HepG2 (cell line): ENCODE data around the gene RPS13. TPM values are rescaled to one million over a fixed set of nuclear protein-coding genes. Genes with fewer than 3 reads are reported as not detected.

Experiments
- GABPA ChIP-seq, 2 experiments: IDR thresholded peaks; 2 replicates each; pipeline ENCODE4 v1.6.1; 2011 to 2016; ENCODE audit warnings: low read depth in 2 of 2, low read length in 1 of 2, missing biosample characterization in 1 of 2, missing genetic modification characterization in 1 of 2
- HNF4A ChIP-seq: sonication (generic); formaldehyde crosslinking; IDR thresholded peaks from 2 replicates; pipeline ENCODE4 v1.4.0; 2020; ENCODE audit warnings: missing genetic modification reagents
- HOXD1 ChIP-seq: sonication (generic); formaldehyde crosslinking; IDR thresholded peaks from 2 replicates; pipeline ENCODE4 v1.5.0; 2020; ENCODE audit warnings: missing genetic modification reagents
- ISL2 ChIP-seq: sonication (generic); formaldehyde crosslinking; IDR thresholded peaks from 2 replicates; pipeline ENCODE4 v1.5.0; 2020; ENCODE audit warnings: missing genetic modification reagents
- JARID2 ChIP-seq: sonication (generic); formaldehyde crosslinking; IDR thresholded peaks from 2 replicates; pipeline ENCODE4 v1.8.1; 2023; ENCODE audit warnings: missing genetic modification reagents, inconsistent platforms; ENCODE audit not compliant: insufficient replicate concordance
- JDP2 ChIP-seq: sonication (generic); formaldehyde crosslinking; IDR thresholded peaks from 2 replicates; pipeline ENCODE4 v1.8.1; 2022; ENCODE audit warnings: missing genetic modification reagents, borderline replicate concordance
- NFE2 ChIP-seq: sonication (generic); formaldehyde crosslinking; IDR thresholded peaks from 2 replicates; pipeline ENCODE4 v1.4.0; 2020; ENCODE audit warnings: missing genetic modification reagents
- REL ChIP-seq: sonication (generic); formaldehyde crosslinking; conservative IDR thresholded peaks from 2 replicates; pipeline ENCODE4 v1.8.0; 2022; ENCODE audit warnings: mild to moderate bottlenecking, missing genetic modification reagents, moderate library complexity
- SAP130 ChIP-seq: IDR thresholded peaks from 2 replicates; pipeline ENCODE4 v1.6.1; 2016; ENCODE audit warnings: low read depth
- SMC3 ChIP-seq: IDR thresholded peaks from 2 replicates; pipeline ENCODE4 v1.6.1; 2011; ENCODE audit warnings: low read length, improper control_type of control experiment
- SRY ChIP-seq: sonication (generic); formaldehyde crosslinking; IDR thresholded peaks from 2 replicates; pipeline ENCODE4 v1.8.0; 2022; ENCODE audit warnings: mild to moderate bottlenecking, missing genetic modification reagents
- ZBTB7A ChIP-seq: sonication (generic); formaldehyde crosslinking; IDR thresholded peaks from 2 replicates; pipeline ENCODE4 v1.8.0; 2022; ENCODE audit warnings: mild to moderate bottlenecking, missing genetic modification reagents
- ZFP82 ChIP-seq: sonication (generic); formaldehyde crosslinking; IDR thresholded peaks from 2 replicates; pipeline ENCODE4 v1.5.1; 2020; ENCODE audit warnings: mild to moderate bottlenecking, missing genetic modification reagents, borderline replicate concordance
- ZNF20 ChIP-seq: sonication (generic); formaldehyde crosslinking; IDR thresholded peaks from 2 replicates; pipeline ENCODE4 v1.4.0; 2020; ENCODE audit warnings: mild to moderate bottlenecking, moderate library complexity, missing genetic modification reagents
- ZNF34 ChIP-seq: sonication (generic); formaldehyde crosslinking; IDR thresholded peaks from 2 replicates; pipeline ENCODE4 v1.4.0; 2020; ENCODE audit warnings: mild to moderate bottlenecking, missing genetic modification reagents, borderline replicate concordance
- ZNF451 ChIP-seq: sonication (generic); formaldehyde crosslinking; IDR thresholded peaks from 2 replicates; pipeline ENCODE4 v1.5.0; 2020; ENCODE audit warnings: mild to moderate bottlenecking, missing genetic modification reagents
- polyA plus RNA-seq, 8 experiments: library from polyadenylated mRNA; depleted of rRNA in 3 of 8; stranded (reverse) in 7 of 8; unstranded in 1 of 8; fragments of >200 nt; fragmentation: Illumina TruSeq in 4 of 8; extraction: Trizol in 4 of 8; gene quantifications; 2 replicates each; pipeline versions ENCODE4 v1.2.1 to v1.2.3, GENCODE V29; 2011 to 2016; ENCODE audit warnings: low read depth in 4 of 8, missing spikeins in 1 of 8, mixed read lengths in 1 of 8; ENCODE audit not compliant: insufficient read depth in 1 of 8
- total RNA-seq, 5 experiments: library from RNA; depleted of rRNA; stranded (reverse); fragments of >200 nt; fragmentation: Illumina TruSeq; extraction: Trizol; gene quantifications; 2 replicates each; pipeline ENCODE4 v1.2.3, GENCODE V29; 2016; ENCODE audit warnings: low read depth in 1 of 5
- TF ChIP-seq, protein P1 (sequence below): sonication (generic); formaldehyde crosslinking; IDR thresholded peaks from 2 replicates; pipeline ENCODE4 v1.5.0; 2020; ENCODE audit warnings: mild to moderate bottlenecking, missing genetic modification reagents
- TF ChIP-seq, protein P2 (sequence below): sonication (generic); formaldehyde crosslinking; IDR thresholded peaks from 2 replicates; pipeline ENCODE4 v1.9.0; 2022; ENCODE audit warnings: low read depth, missing genetic modification reagents
- TF ChIP-seq, protein P3 (sequence below): sonication (generic); formaldehyde crosslinking; IDR thresholded peaks from 2 replicates; pipeline ENCODE4 v1.8.0; 2022; ENCODE audit warnings: mild to moderate bottlenecking, missing genetic modification reagents
- TF ChIP-seq, protein P4 (sequence below): sonication (generic); formaldehyde crosslinking; conservative IDR thresholded peaks from 2 replicates; pipeline ENCODE4 v1.4.0; 2020; ENCODE audit warnings: missing genetic modification reagents
- TF ChIP-seq, protein P5 (sequence below): sonication (generic); formaldehyde crosslinking; IDR thresholded peaks from 2 replicates; pipeline ENCODE4 v1.8.1; 2023; ENCODE audit warnings: mild to moderate bottlenecking, moderate library complexity, missing genetic modification reagents

The RPS13 gene
- total and polyA plus RNA-seq, 2 of the 13 experiments (the other 11 are each of a cell fraction or from before 2014, with no cell fraction given) = 1,542 to 2,245 TPM

DNA sequence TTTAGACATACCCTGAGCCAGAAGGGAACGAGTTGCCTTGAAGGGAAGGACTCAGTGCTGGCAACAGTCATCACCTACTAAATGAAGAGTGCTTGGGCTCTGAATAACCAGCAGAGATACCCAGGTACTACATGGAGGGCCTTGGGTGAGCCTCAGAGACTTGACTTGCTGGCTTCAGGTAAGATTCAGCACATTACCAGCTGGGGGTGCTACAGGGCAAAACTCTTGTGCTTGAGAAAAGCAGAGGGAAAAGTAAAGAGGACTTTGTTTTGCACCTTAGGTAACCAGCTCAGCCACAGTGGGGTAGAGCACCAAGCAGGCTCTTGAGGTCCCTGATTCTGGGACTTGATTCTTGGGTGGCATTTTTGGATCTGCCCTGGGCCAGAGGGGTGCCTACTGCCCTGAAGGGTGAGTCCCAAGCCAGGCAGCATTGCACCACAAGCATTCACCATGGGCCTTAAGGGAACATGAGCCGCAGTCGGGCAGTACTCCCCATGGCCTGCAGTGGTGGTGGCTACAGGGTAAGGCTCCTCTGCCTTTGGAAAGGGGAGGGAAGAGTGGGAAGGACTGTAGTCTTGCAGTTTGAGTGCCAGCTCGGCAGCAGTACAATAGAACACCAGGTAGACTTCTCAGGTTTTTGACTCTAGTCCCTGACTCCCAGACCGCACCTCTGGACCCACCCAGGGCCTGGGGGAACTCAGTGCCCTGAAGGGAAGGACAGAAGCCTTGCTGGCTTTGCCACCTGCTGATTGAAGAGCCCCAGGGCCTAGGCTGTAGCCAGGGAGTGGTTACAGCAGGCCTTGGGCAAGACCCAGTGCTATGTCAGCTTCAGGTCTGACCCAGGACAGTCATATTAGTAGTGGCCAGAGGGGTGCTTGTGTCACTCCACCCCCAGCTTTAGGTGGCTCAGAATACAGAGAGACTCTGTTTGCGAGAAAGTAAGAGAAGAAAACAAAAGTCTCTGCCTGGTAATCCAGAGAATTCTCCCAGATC lies 40.5 kb downstream of the RPS13 start (continued):
- TF ChIP-seq JDP2 (CRISPR knock-in tag) = no peak
- no peak for TF ChIP-seq HOXD1 (CRISPR knock-in tag)
- TF ChIP-seq JARID2 (CRISPR knock-in tag) = no peak
- TF ChIP-seq, protein P1, sequence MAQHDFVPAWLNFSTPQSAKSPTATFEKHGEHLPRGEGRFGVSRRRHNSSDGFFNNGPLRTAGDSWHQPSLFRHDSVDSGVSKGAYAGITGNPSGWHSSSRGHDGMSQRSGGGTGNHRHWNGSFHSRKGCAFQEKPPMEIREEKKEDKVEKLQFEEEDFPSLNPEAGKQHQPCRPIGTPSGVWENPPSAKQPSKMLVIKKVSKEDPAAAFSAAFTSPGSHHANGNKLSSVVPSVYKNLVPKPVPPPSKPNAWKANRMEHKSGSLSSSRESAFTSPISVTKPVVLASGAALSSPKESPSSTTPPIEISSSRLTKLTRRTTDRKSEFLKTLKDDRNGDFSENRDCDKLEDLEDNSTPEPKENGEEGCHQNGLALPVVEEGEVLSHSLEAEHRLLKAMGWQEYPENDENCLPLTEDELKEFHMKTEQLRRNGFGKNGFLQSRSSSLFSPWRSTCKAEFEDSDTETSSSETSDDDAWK (CRISPR knock-in tag) = no peak
- no peak for TF ChIP-seq SRY (CRISPR knock-in tag)
- TF ChIP-seq, protein P2, sequence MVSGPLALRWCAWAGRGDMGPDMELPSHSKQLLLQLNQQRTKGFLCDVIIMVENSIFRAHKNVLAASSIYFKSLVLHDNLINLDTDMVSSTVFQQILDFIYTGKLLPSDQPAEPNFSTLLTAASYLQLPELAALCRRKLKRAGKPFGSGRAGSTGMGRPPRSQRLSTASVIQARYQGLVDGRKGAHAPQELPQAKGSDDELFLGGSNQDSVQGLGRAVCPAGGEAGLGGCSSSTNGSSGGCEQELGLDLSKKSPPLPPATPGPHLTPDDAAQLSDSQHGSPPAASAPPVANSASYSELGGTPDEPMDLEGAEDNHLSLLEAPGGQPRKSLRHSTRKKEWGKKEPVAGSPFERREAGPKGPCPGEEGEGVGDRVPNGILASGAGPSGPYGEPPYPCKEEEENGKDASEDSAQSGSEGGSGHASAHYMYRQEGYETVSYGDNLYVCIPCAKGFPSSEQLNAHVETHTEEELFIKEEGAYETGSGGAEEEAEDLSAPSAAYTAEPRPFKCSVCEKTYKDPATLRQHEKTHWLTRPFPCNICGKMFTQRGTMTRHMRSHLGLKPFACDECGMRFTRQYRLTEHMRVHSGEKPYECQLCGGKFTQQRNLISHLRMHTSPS (CRISPR knock-in tag) = no peak
- TF ChIP-seq ISL2 (CRISPR knock-in tag) = no peak
- peak; percentile 24; the same call in 1 of the 2 replicates for TF ChIP-seq HNF4A (CRISPR knock-in tag)
- TF ChIP-seq REL (CRISPR knock-in tag) = no peak
- TF ChIP-seq, protein P3, sequence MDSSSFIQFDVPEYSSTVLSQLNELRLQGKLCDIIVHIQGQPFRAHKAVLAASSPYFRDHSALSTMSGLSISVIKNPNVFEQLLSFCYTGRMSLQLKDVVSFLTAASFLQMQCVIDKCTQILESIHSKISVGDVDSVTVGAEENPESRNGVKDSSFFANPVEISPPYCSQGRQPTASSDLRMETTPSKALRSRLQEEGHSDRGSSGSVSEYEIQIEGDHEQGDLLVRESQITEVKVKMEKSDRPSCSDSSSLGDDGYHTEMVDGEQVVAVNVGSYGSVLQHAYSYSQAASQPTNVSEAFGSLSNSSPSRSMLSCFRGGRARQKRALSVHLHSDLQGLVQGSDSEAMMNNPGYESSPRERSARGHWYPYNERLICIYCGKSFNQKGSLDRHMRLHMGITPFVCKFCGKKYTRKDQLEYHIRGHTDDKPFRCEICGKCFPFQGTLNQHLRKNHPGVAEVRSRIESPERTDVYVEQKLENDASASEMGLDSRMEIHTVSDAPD = no peak
- no peak for TF ChIP-seq ZNF20 (CRISPR knock-in tag)
- TF ChIP-seq SMC3 = peak; percentile 70
- TF ChIP-seq ZNF451 = no peak
- TF ChIP-seq, protein P4, sequence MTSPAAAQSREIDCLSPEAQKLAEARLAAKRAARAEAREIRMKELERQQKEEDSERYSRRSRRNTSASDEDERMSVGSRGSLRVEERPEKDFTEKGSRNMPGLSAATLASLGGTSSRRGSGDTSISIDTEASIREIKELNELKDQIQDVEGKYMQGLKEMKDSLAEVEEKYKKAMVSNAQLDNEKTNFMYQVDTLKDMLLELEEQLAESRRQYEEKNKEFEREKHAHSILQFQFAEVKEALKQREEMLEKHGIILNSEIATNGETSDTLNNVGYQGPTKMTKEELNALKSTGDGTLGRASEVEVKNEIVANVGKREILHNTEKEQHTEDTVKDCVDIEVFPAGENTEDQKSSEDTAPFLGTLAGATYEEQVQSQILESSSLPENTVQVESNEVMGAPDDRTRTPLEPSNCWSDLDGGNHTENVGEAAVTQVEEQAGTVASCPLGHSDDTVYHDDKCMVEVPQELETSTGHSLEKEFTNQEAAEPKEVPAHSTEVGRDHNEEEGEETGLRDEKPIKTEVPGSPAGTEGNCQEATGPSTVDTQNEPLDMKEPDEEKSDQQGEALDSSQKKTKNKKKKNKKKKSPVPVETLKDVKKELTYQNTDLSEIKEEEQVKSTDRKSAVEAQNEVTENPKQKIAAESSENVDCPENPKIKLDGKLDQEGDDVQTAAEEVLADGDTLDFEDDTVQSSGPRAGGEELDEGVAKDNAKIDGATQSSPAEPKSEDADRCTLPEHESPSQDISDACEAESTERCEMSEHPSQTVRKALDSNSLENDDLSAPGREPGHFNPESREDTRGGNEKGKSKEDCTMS = no peak
- no peak for TF ChIP-seq ZBTB7A (CRISPR knock-in tag)
- no peak for TF ChIP-seq ZNF34 (CRISPR knock-in tag)
- no peak for TF ChIP-seq SAP130 (CRISPR knock-in tag)
- no peak for TF ChIP-seq ZFP82 (CRISPR knock-in tag)
- TF ChIP-seq, protein P5, sequence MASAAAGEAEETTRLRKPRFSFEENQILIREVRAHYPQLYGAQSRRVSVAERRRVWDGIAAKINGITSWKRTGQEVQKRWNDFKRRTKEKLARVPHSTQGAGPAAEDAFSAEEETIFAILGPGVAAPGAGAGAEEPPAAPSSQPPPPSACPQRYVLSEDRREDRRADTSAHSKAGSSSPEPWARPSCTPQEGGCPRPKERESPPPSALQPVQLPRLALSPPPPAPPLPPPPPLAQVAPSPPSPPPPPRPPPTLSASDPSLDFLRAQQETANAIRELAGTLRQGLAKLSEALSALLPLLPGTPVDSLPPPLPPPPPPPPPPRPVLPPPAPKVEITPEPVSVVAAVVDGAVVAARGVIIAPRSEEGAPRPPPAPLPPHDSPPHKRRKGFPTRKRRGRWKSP (CRISPR knock-in tag) = no peak
- no peak for TF ChIP-seq NFE2
- TF ChIP-seq GABPA (IDR thresholded peaks at IDR 0.05; ENCODE audit: low read depth, low read length) = no peak
- no peak for TF ChIP-seq GABPA (CRISPR knock-in tag; IDR thresholded peaks at IDR 0.05; ENCODE audit: low read depth)
